GM12878 (cell line): ENCODE results near the gene TBL1XR1.

Experiments
- BACH1 ChIP-seq: fragments of 450-650 bp; IDR thresholded peaks from 2 replicates; pipeline ENCODE4 v1.6.1; 2017; ENCODE audit warnings: mild to moderate bottlenecking, borderline replicate concordance
- EZH2 ChIP-seq: IDR thresholded peaks from 2 replicates; pipeline ENCODE4 v1.6.1; 2012; ENCODE audit warnings: low read depth, mild to moderate bottlenecking, control low read depth, inconsistent platforms, low read length, borderline replicate concordance; ENCODE audit not compliant: control insufficient read depth
- LARP7 ChIP-seq: fragments of 450-650 bp; IDR thresholded peaks from 2 replicates; pipeline ENCODE4 v1.6.1; 2017; ENCODE audit warnings: mild to moderate bottlenecking
- POLR2AphosphoS2 ChIP-seq: IDR thresholded peaks from 2 replicates; pipeline ENCODE4 v1.6.1; 2011; ENCODE audit warnings: low read depth, mild to moderate bottlenecking, low read length, improper control_type of control experiment, moderate library complexity
- USF2 ChIP-seq: IDR thresholded peaks from 2 replicates; pipeline ENCODE4 v1.6.1; 2011; ENCODE audit warnings: low read depth, low read length, improper control_type of control experiment, borderline replicate concordance
- TF ChIP-seq, protein P1 (sequence below), 3 experiments: IDR thresholded peaks in 2 of 3; conservative IDR thresholded peaks in 1 of 3; 2 replicates each; pipeline ENCODE4 v1.5.1; 2011; ENCODE audit warnings: low read depth in 3 of 3, low read length in 3 of 3, mild to moderate bottlenecking in 3 of 3, control low read depth in 2 of 3, moderate library complexity in 2 of 3, inconsistent platforms in 1 of 3, mixed read lengths in 1 of 3; ENCODE audit not compliant: control insufficient read depth in 2 of 3, insufficient read depth in 1 of 3; ENCODE audit errors: extremely low read depth in 1 of 3
- TF ChIP-seq, protein P2 (sequence below): IDR thresholded peaks from 2 replicates; pipeline ENCODE4 v1.6.1; 2012; ENCODE audit warnings: mild to moderate bottlenecking, low read depth, low read length

- TF ChIP-seq EZH2 (no peak), LARP7 (no peak), POLR2AphosphoS2 (no peak), USF2 (no peak), BACH1 (no peak)
- TF ChIP-seq, protein P1, sequence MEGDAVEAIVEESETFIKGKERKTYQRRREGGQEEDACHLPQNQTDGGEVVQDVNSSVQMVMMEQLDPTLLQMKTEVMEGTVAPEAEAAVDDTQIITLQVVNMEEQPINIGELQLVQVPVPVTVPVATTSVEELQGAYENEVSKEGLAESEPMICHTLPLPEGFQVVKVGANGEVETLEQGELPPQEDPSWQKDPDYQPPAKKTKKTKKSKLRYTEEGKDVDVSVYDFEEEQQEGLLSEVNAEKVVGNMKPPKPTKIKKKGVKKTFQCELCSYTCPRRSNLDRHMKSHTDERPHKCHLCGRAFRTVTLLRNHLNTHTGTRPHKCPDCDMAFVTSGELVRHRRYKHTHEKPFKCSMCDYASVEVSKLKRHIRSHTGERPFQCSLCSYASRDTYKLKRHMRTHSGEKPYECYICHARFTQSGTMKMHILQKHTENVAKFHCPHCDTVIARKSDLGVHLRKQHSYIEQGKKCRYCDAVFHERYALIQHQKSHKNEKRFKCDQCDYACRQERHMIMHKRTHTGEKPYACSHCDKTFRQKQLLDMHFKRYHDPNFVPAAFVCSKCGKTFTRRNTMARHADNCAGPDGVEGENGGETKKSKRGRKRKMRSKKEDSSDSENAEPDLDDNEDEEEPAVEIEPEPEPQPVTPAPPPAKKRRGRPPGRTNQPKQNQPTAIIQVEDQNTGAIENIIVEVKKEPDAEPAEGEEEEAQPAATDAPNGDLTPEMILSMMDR (IDR thresholded peaks at IDR 0.05 in 2 of 3, conservative IDR thresholded peaks at IDR 0.05 in 1 of 3; ENCODE audit: control insufficient read depth in 2 of 3, extremely low read depth in 1 of 3, insufficient read depth in 1 of 3, low read depth in 3 of 3, low read length in 3 of 3): no peak
- TF ChIP-seq, protein P2, sequence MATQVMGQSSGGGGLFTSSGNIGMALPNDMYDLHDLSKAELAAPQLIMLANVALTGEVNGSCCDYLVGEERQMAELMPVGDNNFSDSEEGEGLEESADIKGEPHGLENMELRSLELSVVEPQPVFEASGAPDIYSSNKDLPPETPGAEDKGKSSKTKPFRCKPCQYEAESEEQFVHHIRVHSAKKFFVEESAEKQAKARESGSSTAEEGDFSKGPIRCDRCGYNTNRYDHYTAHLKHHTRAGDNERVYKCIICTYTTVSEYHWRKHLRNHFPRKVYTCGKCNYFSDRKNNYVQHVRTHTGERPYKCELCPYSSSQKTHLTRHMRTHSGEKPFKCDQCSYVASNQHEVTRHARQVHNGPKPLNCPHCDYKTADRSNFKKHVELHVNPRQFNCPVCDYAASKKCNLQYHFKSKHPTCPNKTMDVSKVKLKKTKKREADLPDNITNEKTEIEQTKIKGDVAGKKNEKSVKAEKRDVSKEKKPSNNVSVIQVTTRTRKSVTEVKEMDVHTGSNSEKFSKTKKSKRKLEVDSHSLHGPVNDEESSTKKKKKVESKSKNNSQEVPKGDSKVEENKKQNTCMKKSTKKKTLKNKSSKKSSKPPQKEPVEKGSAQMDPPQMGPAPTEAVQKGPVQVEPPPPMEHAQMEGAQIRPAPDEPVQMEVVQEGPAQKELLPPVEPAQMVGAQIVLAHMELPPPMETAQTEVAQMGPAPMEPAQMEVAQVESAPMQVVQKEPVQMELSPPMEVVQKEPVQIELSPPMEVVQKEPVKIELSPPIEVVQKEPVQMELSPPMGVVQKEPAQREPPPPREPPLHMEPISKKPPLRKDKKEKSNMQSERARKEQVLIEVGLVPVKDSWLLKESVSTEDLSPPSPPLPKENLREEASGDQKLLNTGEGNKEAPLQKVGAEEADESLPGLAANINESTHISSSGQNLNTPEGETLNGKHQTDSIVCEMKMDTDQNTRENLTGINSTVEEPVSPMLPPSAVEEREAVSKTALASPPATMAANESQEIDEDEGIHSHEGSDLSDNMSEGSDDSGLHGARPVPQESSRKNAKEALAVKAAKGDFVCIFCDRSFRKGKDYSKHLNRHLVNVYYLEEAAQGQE: no peak
These were observed 218.8 kb downstream of the TBL1XR1 start for GRCh38 chr3:176978441-176978840.
